Amygdala (tissue), 56 donors: ENCODE measurements around the gene PIP5K1C.
"Not testable (repeated sequence)": the region's sequence is repeated elsewhere in the genome, so short reads cannot be mapped to it uniquely, and the experiment has no call there.

Source experiments
- DNase-seq, 56 donors: peaks; one replicate each; lab custom pipeline; 2025; lab: John Stamatoyannopoulos, UW

The PIP5K1C gene

DNA sequence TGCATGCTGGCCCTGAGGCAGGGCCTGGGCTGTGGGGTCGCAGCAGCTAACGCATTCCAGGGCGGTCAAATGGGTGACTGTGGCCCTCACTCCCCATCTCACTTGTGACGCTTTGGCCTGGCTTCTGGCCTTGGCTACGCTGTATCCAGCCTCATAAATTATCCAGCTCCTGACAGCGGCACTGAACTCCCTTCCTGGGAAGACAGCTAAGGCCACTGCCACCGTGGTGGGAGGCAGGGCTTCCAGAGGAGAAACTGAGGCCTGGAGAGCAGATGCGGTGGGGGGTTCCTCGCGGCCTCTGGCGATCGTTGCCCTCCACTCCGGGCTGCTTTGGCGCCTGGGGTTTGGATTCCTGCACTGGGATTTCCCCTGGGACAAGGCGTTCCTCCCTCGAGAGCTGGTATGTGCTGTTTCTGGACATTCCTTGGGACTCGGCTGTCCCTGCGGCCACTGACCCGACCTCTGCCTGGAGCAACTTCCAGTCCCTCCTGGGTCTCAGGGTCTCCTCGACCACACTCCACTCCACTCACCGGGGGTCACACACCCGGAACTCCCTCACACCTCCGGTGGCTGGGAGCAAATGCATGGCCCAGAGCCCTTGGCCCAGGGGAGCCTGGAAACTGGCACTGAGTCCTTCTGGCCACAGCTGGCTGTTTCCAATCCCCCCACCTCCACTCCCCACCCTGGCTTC, 97.0 kb downstream of the PIP5K1C start:
- DNase-seq = no peak

DNA sequence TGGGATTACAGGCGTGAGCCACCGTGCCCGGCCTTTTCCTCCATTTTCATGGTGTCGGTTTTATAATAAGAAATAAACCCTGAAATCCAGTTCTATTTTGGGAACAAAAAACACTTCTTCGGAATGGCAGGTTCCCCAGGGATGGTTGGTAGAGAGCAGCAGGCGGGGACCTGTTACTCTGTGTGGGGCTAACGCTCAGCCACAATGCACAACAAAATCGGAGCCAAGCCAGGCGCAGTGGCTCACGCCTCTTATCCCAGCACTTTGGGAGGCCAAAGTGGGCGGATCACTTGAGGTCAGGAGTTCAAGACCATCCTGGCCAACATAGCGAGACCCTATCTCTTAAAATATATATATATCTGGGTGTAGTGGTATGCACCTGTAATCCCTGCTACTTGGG, 99.2 kb downstream of the PIP5K1C start:
- DNase-seq = no peak

DNA sequence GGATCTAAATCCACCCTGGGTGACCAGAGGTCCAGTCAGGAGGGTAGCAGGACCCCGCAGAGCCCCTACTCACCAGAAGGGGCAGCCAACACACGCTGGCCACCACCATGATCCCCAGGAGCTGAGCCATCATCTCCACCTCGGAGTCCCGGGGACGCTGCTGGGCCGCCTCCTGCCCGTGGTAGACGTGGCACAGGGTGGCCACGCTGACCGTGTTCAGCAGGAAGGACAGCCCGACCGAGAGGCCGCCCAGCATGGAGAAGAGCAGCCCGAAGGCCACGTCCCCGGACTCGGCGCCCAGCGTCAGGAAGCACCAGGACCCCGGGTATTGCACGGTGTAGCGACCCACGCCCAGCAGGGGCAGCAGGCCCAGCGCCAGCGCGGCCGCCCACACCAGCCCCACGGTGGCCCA, 100.5 kb downstream of the PIP5K1C start:
- DNase-seq = no peak

DNA sequence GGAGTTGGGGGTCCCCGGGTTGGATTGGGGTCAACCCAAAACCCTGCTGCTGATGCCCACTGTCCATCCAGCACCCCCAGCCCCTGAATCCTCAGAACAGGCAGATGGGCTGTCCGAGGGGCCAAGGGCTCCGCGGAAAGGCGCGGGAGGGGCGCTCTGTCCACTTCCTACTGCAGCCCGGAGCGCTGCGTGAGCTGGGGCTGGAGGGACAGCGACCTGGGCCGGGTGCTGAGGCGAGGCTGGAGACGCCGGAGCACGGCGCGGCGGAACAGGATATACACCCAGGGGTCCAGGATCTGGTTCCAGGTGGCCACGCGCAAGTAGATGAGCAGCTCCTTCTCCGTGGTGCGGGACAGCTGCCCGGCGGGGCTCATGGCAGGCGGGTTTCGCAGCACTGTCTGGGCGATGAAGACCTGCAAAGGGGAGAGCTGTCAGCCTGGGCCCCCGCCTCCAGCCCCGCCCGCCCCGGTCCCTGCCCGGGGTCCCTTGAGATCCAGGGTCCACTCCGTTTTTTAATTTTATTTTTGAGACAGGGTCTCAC, 104.7 kb downstream of the PIP5K1C start:
- no peak for DNase-seq

DNA sequence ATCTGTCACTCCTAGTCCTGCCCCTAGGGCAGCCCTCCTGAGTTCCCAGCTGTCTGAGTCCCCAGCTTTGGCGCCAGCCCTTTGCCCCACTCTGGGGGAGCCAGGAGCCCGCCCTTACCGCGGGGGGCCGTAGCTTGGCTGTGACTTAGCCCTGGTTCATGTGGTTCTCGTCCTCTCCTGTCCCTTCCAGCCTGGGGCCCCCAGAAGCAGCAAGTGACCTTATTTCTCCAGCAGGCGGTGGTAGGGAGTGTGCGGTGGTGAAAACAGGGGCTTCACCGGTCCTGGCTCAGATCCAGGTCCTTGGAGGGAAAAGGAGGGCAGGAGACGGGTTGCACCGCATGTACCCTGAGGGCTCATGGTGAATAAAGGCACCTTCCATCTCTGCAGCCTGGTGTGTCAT, 107.1 kb downstream of the PIP5K1C start:
- DNase-seq = no peak

DNA sequence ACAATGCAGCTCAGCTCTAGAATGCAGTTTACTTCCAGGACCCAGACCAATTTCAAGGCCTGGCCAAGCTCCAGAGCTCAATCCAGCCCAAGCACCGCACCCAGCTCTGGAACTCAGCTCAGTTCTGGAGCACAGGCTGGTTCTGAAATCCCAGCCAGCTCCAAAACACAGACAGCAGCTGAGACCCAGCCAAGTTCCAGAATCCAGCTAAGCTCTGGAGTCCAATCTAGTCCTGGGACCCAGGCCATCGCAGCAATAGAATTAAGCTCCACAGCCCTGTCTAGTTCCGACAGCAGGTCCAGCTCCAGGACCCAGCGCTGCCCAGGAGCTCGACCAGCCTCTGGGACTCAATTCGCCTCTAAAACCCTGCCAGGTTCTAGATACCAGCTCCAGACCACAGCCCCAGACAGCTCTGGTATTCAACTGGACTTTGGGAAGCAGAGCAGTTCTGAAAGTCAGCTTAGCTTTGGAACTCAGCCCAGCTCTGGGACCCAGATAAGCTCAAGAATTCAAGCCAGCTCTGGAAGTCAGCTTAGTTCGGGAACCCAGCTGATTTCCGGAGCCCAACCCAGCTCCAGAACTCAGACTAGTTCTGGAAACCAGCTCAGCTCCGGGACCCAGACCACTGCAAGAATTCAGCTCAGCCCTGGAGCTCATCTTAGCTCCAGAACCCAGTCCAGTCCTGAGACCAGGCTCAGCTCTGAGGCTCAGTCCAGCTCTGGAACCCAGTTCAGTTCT, 108.2 kb downstream of the PIP5K1C start:
- no peak for DNase-seq

DNA sequence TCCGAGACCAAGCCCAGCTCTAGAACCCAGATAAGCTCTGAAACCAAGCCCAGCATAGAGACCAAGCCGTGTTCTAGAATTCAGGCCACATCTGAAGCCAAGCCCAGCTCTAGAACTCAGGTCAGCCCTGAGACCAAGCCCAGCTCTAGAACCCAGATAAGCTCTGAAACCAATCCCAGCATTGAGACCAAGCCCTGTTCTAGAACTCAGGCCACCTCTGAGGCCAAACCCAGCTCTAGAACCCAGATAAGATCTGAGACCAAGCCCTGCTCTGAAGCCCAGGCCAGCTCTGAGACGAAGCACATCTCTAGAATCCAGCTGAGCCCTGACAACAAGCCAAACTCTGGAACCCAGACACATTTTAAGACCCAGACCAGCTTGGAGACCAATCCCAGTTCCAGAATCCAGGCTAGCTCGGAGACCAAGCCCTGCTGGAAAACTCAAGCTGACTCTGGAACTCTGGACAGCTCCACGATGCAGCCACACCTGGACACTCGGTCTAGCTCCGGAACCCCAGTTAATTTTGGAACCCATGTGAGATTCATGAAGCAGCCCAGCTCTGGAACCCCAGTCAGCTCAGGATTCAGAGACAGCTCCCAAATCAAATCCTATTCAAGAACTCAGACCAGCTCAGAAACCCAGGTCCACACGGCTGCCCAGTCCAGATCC, 109.1 kb downstream of the PIP5K1C start:
- no peak for DNase-seq

DNA sequence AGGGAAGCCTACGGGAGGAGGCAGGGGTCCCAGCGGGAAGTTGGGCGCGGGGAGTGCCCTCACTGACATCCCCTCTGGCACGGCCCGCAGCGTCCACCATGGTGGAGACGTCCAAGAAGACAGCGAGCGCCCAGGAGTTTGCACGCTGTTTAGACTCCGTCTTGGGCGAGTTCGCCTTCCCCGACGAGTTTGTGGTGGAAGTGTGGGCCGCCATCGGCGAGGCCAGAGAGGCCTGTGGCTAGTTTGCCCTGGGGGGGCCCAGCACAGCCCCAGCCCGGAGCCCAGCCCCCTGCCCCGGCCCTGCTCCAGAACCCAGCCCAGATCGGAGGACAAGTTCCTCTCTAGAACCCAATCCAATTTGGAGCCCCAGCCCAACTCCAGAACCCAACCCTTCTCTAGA, 110.3 kb downstream of the PIP5K1C start:
- DNase-seq = no peak

DNA sequence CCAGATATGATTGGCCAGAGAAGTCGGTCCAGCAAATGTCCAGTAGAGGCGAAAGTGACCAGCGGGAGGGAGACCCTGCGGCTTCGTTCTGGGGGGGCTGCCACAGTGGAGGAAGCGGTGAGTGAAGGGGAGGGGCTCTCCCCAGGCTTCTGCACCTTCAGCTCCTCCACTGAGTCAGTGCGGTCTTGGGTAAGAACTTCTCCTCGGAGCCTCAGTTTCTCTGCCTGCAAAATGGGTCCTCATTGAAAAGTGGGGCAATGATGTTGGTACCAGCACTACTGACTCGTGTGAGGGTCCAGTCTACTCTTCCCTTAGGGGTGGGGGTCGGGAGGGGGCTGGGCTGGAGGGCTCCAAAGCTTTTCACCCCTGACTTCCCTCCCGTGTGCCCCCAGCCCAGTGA, 110.8 kb downstream of the PIP5K1C start:
- DNase-seq = no peak

DNA sequence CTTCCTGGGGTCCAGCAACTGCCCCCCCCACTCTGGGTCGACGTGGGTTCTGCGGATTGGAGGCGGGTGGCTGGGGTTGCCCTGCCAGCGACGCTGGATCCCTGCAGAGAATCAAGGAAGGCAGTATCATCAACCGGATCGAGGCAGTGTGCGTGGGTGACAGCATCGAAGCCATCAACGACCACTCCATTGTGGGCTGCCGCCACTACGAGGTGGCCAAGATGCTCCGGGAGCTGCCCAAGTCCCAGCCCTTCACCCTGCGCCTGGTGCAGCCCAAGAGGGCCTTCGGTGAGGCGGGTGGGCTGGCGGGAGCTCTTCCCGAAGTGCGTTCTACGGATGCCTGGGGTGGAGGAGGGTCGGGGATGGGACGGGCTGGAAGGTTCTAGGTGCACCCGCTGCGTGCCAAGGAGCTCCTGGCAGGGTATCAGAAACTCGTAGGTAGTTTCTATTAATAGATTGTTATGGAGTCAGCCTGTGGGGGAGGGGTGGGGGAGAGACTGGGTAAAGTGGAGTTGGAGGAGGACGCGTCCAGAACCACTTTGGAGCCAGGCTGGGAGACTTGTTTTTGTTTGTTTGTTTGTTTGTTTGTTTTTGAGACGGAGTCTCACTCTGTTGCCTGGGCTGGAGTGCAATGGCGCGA, 113.4 kb downstream of the PIP5K1C start:
- DNase-seq = no peak

DNA sequence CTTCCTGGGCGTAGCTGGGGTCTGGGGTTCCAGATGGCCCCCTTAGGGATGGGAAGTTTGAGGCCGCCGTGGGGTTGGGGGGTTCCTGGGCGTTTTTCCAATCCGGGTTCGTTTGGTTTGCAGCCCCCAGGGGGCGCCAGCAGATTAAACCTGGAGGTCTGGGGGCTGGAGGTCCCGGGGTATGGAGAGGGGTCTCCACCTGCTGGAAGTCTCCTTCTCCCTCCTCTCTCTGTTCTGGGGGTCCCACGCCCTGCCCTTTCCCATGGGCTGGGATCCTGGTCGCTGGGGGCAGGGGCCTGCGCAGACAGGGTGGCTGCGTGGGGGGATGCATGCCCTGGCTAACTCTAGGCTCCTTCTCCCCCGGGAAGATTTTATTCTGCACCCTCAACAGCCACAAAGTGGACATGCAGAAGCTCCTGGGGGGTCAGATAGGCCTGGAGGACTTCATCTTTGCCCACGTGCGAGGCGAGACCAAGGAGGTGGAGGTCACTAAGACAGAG, 114.1 kb downstream of the PIP5K1C start:
- no peak for DNase-seq

DNA sequence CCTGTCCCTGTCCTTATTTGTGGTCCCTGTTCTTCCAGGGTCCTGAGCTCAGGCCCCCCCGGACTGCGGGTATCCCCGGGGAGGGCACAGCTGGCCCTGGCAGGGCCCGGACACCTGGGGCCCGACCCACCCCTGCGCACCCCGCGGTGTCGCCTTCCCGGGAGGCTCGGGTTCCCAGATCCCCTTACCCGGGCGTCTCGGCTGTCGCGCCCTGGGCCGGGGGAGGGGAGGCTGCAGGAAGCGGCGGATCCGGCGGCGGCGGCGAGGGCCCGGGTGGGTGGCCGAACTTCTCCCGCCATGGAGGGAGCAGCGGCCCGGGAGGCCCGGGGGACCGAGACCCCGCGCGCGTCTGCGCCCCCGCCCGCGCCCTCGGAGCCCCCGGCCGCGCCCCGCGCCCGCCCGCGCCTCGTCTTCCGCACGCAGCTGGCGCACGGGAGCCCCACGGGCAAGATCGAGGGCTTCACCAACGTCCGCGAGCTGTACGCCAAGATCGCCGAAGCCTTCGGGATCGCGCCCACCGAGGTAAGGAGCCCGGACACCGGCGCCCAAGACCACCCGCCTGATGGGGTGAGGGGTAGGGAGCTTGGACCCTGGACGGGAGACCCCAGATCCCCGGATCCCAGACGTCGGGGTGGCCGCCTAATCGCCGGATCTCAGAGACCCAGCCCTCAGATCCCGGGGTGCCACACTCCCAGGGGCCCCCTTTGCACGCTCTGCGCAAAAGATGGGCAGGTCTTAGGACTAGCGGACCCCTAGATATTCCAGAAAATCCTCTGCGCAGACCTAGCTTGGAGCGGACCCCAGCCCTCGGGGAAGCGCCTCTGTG, 114.8 kb downstream of the PIP5K1C start, which contains the start of gene GIPC3:
Gene GIPC3, plus strand, starts transcription at position 178 of the 826 bp plus-strand sequence. Its CDS starts 120 bp downstream, at position 298.
- DNase-seq = no peak

DNA sequence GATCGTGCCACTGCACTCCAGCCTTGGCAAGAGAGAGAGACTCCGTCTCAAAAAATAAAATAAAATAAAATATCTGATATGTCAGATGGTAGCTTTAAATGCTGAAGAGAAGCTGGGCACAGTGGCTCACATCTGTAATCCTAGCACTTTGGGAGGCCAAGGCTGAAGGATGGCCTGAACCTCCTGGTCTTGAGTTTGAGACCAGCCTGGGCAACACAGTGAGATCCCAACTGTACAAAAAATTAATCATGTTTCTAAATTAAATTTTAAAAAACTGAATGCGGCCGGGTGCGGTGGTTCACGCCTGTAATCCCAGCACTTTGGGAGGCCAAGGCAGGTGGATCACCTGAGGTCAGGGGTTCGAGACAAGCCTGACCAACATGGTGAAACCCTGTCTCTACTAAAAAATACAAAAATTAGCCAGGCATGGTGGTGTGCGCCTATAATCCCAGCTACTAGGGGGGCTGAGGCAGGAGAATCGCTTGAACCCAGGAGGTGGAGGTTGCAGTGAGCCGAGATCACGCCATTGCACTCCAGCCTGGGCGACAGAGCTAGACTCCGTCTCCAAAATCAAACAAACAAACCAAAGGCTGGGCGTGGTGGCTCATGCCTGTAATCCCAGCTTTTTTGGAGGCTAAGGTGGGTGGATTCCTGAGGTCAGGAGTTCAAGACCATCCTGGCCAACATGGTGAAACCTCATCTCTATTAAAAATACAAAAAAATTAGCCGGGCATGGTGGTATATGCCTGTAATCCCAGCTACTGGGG, 116.0 kb downstream of the PIP5K1C start:
- not testable (repeated sequence) for DNase-seq

DNA sequence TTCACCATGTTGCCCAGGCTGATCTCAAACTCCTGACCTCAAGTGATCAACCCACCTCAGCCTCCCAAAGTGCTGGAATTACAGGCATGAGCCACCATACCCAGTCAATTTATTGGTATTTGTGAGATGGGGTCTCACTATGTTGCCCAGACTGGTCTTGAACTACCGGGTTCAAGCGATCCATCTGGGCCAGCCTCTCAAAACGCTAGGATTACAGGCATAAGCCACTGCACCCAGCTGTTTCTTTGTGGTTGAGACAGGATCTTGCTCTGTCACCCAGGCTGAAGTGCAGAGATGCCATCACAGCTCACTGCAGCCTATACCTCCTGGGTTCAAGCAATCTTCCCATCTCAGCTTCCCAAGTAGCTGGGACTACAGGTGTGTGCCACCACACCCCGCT, 118.5 kb downstream of the PIP5K1C start:
- not testable (repeated sequence) for DNase-seq
